ENCODE measurements around the gene BACE1.
"Not testable (repeated sequence)": the region's sequence is repeated elsewhere in the genome, so short reads cannot be mapped to it uniquely, and the experiment has no call there.

Gene BACE1

DNA sequence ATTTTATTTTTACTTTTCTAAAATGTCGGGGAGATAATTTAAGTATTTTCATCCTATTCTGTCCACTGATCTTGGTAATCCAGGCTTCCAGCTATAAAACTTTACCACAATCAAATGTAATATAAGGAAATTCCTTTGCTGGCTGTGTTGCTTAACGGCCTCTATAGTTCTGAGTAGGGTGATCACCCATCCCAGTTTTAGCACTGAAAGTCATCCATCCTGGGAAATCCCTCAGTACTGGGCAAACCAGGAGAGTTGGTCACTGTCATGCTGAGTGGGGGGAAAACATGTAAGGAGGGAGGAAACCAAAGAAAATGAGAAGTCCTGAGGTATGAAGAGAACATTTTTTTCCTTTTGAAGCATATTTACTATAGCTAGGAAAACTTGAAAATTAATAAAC lies 37.7 kb downstream of the BACE1 start:
- DNase-seq (ENCODE audit: low read depth in 2 of 2, low spot score in 1 of 2), result no peak

DNA sequence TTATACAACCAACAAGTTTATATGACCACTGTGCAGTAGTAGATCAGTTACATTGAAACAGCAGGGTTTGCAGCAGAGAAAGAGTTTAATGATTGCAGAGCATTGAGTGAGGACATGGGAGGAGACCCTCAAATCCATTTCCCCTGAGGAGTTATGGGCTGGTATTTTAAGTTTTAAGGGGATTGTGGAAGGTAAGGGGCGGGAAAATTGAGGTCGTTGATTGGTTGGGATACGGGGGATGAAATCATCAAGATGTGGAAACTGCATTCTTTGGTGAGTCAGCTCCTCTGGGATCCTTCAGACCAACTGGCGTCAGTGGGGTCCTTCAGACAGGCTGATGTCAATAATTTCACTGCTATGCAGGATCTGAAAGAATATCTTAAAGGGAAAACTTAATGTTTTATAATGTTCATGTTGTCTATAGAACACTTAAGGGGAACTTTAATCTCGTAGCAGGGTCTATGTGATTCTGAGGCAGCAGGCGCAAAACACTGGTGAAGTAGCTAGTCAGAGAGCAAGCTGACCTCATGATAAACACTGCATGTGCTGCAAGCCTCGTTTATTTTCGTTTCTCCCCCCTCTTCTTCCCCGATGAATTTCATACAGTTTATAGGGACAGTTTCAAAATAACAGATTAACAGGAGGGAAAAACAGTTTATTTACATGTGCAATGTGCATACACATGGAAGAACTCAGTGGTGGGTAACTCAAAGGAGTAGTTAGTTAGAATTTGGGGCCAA lies 42.3 kb downstream of the BACE1 start:
- no peak for DNase-seq (ENCODE audit: low read depth in 2 of 2, low spot score in 1 of 2)

DNA sequence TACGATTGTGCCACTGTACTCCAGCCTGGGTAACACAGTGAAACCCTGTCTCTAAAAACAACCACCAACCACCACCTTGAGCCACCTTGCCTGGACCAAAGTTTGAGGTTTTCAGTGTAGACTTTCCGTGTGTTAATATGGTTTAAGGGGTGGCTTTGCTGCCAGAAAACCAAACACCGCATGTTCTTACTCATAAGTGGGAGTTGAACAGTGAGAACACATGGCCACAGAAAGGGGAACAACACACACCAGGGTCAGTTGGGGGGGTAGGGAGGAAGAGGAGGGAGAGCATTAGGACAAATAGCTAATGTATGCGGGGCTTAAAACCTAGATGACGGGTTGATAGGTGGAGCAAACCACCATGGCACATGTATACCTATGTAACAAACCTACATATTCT lies 43.9 kb downstream of the BACE1 start:
- DNase-seq (ENCODE audit: low read depth in 2 of 2, low spot score in 1 of 2), result not testable (repeated sequence)

DNA sequence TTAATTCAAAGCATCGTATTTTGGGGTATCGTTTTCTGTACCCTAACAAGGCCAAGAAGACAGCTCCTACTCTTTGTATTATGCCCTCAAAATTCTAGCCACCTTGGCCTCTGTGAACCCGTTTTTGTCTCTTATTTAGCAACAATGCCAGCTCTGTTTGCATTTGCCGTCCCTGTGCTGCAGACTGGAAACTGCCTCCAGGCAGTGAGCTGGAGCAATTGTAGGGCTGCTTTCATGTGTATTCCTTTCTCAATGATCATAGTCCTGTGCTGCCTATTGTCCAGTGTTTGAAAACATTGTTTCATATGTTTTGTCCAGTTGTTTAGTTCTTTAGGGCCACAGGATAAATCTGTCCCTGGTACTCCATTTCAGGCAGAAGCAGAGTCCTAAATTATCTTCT lies 44.8 kb downstream of the BACE1 start:
- no peak for DNase-seq (ENCODE audit: low read depth in 2 of 2, low spot score in 1 of 2)

DNA sequence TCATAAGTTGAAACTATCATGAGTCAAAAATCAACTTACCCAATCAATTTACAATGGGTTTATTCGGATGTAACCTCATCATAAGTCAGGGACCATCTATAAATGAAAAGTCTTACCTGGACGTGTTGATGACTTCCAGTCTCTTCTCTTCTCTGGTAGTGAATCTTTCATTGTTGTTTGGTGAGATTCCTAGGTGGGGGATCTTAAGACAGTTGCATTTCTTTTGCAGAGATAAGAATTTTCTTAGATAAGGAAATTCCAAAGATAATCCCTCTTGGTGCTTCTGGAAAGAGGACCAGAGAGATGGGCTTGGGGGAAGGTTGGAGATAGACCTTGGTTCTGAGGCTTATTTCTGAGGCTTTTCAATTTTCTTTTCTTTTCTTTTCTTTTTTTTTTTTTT lies 46.2 kb downstream of the BACE1 start:
- DNase-seq (ENCODE audit: low read depth in 2 of 2, low spot score in 1 of 2), result no peak

DNA sequence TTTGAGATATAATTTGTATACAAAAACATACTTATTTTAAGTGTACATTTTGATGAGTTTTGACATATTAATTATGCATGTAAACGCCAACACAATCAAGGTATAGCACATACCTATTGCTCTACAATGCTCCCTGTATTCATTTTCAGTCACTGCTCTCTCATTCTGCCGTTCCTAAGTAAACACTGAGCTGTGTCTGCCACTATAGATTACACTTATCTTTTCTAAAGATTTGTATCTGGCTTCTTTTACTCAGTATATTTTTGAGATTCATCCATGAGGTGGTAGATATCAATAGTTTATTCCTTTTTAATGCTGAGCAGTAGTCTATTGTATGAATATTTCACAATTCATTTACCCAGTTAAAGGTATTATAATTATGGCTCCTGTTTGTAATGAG lies 50.3 kb downstream of the BACE1 start:
- no peak for DNase-seq (ENCODE audit: low read depth in 2 of 2, low spot score in 1 of 2)

DNA sequence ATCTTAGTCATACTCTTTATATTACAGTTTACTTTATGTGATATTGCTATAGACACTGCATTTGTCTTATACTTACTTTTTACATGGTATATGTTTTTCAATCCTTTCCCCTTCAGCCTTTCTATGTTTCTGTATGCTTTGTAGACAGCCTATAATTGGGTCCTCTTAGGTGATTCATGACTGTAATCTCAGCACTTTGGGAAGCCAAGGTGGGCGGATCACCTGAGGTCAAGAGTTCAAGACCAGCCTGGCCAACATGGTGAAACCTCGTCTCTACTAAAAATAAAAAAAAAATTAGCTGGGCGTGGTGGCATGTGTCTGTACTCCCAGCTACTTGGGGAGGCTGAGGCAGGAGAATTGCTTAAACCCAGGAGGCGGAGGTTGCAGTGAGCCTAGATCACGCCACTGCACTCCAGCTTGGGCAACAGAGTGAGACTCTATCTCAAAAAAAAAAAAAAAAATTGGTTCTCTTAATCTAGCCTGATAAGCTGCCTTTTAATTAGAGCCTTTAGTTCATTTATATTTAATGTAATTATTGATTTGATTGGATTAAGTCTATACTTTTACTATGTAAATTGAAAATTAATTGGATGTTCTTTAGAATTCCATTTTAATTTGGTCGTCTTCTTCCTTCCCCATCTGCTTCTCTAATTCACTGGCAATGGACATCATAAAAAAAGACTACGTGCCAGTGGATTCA lies 51.3 kb downstream of the BACE1 start:
- DNase-seq (ENCODE audit: low read depth in 2 of 2, low spot score in 1 of 2), result not testable (repeated sequence)

DNA sequence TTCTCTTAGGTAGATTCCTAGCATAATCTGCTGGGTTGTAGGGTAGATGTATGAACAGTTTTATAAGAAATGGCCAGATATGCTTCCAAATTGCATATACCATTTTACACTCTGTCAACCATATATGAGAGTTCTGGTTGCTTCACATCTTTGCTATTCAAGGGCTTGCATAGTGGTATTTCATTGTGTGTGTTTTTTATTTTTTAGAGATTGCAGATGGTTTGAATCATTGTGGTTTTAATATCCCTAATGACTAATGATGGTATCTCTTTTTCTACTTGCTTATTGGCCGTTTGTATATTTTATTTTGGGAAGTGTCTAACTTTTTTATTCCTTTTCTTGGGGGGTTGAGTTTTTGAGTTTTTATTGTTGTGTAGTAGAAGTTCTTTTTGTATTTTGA lies 56.6 kb downstream of the BACE1 start:
- no peak for DNase-seq (ENCODE audit: low read depth in 2 of 2, low spot score in 1 of 2)

DNA sequence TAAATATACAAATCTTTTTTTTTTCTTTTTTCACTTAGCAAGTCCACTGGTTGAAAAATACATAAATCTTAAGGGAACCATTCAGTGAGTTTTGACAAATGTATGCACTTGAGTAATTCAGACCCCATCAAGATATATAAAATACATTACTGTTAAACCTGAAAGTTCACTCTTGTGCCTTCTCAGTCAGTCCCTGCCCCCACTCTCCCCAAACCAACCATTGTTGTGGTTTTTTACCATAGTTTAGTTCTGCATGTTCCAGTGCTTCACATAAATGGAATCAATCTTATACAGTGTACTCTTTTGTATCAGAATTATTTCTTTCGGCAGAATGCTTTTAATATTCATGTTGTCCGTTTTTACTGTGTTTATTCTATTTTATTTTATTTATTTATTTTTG lies 57.5 kb downstream of the BACE1 start:
- DNase-seq (ENCODE audit: low read depth in 2 of 2, low spot score in 1 of 2), result no peak

DNA sequence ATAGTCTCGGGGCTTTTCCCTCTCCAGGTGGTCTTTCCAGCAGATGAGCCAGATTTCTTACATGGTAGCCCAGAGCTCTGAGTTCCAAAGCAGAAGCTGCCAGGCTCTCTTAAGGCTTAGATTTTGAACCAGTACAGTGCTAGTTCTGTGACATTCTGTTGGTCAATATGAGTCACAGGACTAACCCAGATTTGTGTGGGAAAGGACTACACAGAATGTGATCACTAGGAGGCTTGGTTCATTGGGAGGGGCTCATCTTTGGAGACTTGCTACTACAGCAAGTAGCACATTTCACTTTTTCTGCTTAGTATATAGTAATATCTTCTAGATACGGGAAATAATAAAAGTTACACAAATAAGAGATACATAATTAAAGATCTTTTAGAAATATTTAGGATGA lies 59.5 kb downstream of the BACE1 start:
- DNase-seq (ENCODE audit: low read depth in 2 of 2, low spot score in 1 of 2), result no peak

DNA sequence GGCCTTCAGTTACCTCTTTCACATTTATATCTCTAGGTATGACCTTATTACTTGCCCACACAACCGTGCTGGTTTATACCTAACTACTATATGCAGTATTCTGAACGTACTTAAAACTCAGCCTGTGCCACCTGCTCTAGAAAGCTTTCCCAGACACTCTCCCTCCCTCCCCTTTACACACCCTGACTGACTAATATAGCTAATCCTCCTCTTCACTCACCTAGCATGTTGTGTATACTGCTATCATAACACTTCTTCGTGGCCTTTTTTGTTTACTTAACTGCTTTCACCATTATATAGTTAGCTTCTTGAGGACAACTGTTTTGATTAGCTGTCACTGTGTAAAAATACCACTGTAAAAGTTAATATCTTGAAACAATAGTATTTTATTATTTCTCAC lies 60.1 kb downstream of the BACE1 start:
- DNase-seq (ENCODE audit: low read depth in 2 of 2, low spot score in 1 of 2), result no peak

DNA sequence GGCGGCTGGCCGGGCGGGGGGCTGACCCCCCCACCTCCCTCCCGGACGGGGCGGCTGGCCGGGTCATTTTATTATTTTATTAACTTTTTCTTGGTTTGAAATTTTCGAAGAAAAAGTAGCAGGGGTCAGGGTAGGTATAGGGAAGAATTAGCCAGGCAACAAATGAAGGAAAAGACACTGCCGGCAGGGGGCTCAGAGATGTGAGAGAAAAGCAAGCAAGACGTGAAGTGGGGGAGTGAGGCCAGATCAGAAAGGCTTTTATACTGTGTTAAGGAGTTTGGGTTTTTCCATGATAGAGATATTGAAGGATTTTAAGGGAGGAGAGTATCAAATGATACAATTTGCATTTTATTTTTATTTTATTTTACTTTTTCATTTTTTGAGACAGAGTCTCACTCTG lies 64.5 kb downstream of the BACE1 start:
- DNase-seq (ENCODE audit: low read depth in 2 of 2, low spot score in 1 of 2), result no peak

DNA sequence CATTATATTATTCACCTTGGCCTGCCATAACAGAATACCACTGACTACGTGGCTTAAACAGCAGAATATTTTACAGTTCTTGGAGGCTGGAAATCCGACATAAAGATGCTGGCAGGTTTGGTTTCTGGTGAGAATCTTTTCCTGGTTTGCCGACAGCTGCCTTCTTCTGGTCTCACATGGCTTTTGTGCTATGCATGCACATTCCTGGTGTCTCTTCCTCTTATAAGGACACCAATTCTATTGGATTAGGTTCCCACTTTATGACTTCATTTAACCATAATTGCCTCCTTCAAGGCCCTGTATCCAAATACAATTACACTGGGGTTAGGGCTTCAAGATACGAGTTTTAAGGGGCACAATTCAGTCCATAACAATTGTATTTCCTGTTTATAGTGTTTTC lies 66.5 kb downstream of the BACE1 start:
- no peak for DNase-seq (ENCODE audit: low read depth in 2 of 2, low spot score in 1 of 2)

DNA sequence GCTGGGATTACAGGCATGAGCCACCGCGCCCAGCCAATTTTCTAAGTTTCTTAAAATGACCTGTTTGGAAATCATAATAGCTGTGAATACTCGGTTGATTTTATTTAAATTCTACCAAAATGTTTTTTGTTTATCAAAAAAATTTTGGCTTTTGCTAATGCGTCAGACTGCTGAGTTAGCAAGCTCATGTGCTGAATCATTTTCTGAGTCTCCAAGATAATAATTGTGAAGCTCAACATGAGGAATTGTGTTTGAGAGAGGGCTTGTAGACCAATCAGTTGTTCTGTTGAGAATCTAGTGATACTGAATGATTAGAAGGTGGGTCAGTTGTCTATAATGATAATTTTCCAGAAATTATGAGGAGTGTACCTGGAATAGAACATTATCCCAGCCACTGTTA lies 67.7 kb downstream of the BACE1 start:
- DNase-seq (ENCODE audit: low read depth in 2 of 2, low spot score in 1 of 2), result no peak

DNA sequence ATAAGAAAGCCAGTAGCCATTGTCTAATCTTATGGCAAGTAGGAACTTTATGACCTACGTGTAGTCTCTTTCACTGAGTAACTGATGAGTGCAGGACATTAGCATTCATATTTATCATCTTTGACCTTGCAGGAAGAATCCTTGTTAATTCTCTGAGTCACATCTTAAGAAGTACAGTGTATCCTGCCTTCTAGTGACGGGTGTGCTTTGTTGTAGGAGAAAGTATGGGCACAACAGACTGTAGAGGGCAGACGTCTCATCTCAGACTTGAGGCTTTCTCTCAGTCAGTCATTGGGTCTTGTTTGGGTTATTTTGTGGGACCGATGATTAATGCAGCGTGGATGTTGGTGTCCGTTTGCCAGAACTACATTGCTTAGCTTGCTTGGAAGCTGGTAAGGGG lies 76.8 kb downstream of the BACE1 start:
- DNase-seq (ENCODE audit: low read depth in 2 of 2, low spot score in 1 of 2), result no peak

DNA sequence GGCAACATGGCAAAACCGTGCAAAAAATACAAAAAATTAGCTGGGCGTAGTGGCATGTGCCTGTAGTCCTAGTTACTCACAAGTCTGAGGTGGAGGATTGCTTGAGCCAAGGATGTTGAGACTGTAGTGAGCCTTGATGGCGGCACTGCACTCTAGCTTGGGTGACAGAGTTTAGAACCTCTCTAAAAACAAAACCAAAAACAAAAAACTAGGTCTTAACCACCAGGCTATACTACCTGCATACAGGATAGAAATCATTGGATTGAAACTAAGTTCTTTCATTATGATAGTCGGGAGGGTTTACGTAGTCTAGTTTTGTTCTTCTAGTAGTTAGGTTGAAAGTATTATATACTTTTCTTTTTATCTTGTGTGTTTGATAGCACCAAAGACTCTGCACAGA lies 77.8 kb downstream of the BACE1 start:
- DNase-seq (ENCODE audit: low read depth in 2 of 2, low spot score in 1 of 2), result no peak

Data from stimulated activated CD8-positive, alpha-beta memory T cell treated with anti-CD3 and anti-CD28 coated beads, Interleukin-4, amount 100 ng/mL, for 4 hours (primary cell).